HG03039 (cell line): ENCODE results near the gene DEDD.

Experiments used
- ATAC-seq: cut with Tn5 transposase; IDR thresholded peaks from one replicate; pipeline ENCODE4 v1.9.1; 2021; ENCODE audit warnings: mild to moderate bottlenecking, moderate library complexity; ENCODE audit not compliant: unreplicated experiment

DEDD gene

GRCh38 chr1:161079436-161080110 lies 52.9 kb downstream of the DEDD start:
- ATAC-seq: no peak

- no peak for ATAC-seq
These were observed 55.0 kb downstream of the DEDD start for GRCh38 chr1:161077426-161077825.

GRCh38 chr1:161076410-161076809 lies 56.1 kb downstream of the DEDD start:
- ATAC-seq: no peak

- no peak for ATAC-seq
These were observed 57.6 kb downstream of the DEDD start for GRCh38 chr1:161074676-161075368.

- no peak for ATAC-seq
These were observed 58.9 kb downstream of the DEDD start for GRCh38 chr1:161073474-161074121.

- no peak for ATAC-seq
These were observed 59.6 kb downstream of the DEDD start for GRCh38 chr1:161072751-161073449.

GRCh38 chr1:161071886-161072371 lies 60.5 kb downstream of the DEDD start:
- ATAC-seq: no peak
